HepG2 (cell line): Measurements from ENCODE around the gene HPCAL1. TPM values are rescaled to one million over a fixed set of nuclear protein-coding genes. Genes with fewer than 3 reads are reported as not detected.

Experiments used
- ARID2 ChIP-seq: sonication (generic); formaldehyde crosslinking; IDR thresholded peaks from 2 replicates; pipeline ENCODE4 v1.8.1; 2022; ENCODE audit warnings: mild to moderate bottlenecking, missing genetic modification reagents, borderline replicate concordance
- ARNTL ChIP-seq: sonication (generic); formaldehyde crosslinking; IDR thresholded peaks from 2 replicates; pipeline ENCODE4 v1.4.0; 2020; ENCODE audit warnings: mild to moderate bottlenecking, missing genetic modification reagents
- CBFB ChIP-seq: sonication (generic); formaldehyde crosslinking; IDR thresholded peaks from 2 replicates; pipeline ENCODE4 v1.4.0; 2020; ENCODE audit warnings: missing genetic modification reagents
- KMT2B ChIP-seq: IDR thresholded peaks from 2 replicates; pipeline ENCODE4 v1.6.1; 2016; ENCODE audit warnings: missing genetic modification reagents, missing compliant biosample characterization
- PITX1 ChIP-seq: sonication (generic); formaldehyde crosslinking; IDR thresholded peaks from 2 replicates; pipeline ENCODE4 v1.5.1; 2020; ENCODE audit warnings: mild to moderate bottlenecking, missing genetic modification reagents
- REST ChIP-seq, 2 experiments: IDR thresholded peaks; 2 replicates each; pipeline ENCODE4 v1.6.1; 2011 to 2012; ENCODE audit warnings: low read length in 2 of 2, borderline replicate concordance in 1 of 2, low read depth in 1 of 2, mild to moderate bottlenecking in 1 of 2, moderate library complexity in 1 of 2
- SATB2 ChIP-seq: sonication (generic); formaldehyde crosslinking; IDR thresholded peaks from 2 replicates; pipeline ENCODE4 v1.5.0; 2020; ENCODE audit warnings: missing genetic modification reagents
- SMARCE1 ChIP-seq: fragments of 450-650 bp; IDR thresholded peaks from 2 replicates; pipeline ENCODE4 v1.6.1; 2017; ENCODE audit warnings: borderline replicate concordance
- TSC22D2 ChIP-seq: sonication (generic); formaldehyde crosslinking; IDR thresholded peaks from 2 replicates; pipeline ENCODE4 v1.5.1; 2020; ENCODE audit warnings: missing genetic modification reagents, mild to moderate bottlenecking, borderline replicate concordance
- ZNF136 ChIP-seq: sonication (generic); formaldehyde crosslinking; IDR thresholded peaks from 2 replicates; pipeline ENCODE4 v1.8.1; 2022; ENCODE audit warnings: low read depth, mild to moderate bottlenecking, moderate library complexity, missing genetic modification reagents
- ZNF343 ChIP-seq: sonication (generic); formaldehyde crosslinking; IDR thresholded peaks from 2 replicates; pipeline ENCODE4 v1.4.0; 2020; ENCODE audit warnings: mild to moderate bottlenecking, missing genetic modification reagents
- ZNF546 ChIP-seq: sonication (generic); formaldehyde crosslinking; conservative IDR thresholded peaks from 2 replicates; pipeline ENCODE4 v1.8.1; 2023; ENCODE audit warnings: mild to moderate bottlenecking, missing genetic modification reagents
- polyA plus RNA-seq, 8 experiments: library from polyadenylated mRNA; depleted of rRNA in 3 of 8; stranded (reverse) in 7 of 8; unstranded in 1 of 8; fragments of >200 nt; fragmentation: Illumina TruSeq in 4 of 8; extraction: Trizol in 4 of 8; gene quantifications; 2 replicates each; pipeline versions ENCODE4 v1.2.1 to v1.2.3, GENCODE V29; 2011 to 2016; ENCODE audit warnings: low read depth in 4 of 8, missing spikeins in 1 of 8, mixed read lengths in 1 of 8; ENCODE audit not compliant: insufficient read depth in 1 of 8
- total RNA-seq, 5 experiments: library from RNA; depleted of rRNA; stranded (reverse); fragments of >200 nt; fragmentation: Illumina TruSeq; extraction: Trizol; gene quantifications; 2 replicates each; pipeline ENCODE4 v1.2.3, GENCODE V29; 2016; ENCODE audit warnings: low read depth in 1 of 5
- TF ChIP-seq, protein P1 (sequence below), 2 experiments: sonication (generic) in 1 of 2; formaldehyde crosslinking in 1 of 2; IDR thresholded peaks; 2 replicates each; pipeline versions ENCODE4 v1.4.0 to v1.6.1; 2016 to 2020; ENCODE audit warnings: borderline replicate concordance in 1 of 2, low read depth in 1 of 2, mild to moderate bottlenecking in 1 of 2, missing genetic modification reagents in 1 of 2
- TF ChIP-seq, protein P2 (sequence below): sonication (generic); formaldehyde crosslinking; IDR thresholded peaks from 2 replicates; pipeline ENCODE4 v1.4.0; 2020; ENCODE audit warnings: missing genetic modification reagents, borderline replicate concordance

Gene HPCAL1
- total and polyA plus RNA-seq, 2 of the 13 experiments (the other 11 are each of a cell fraction or from before 2014, with no cell fraction given), result 29.5 to 29.9 TPM

- TF ChIP-seq, protein P1, sequence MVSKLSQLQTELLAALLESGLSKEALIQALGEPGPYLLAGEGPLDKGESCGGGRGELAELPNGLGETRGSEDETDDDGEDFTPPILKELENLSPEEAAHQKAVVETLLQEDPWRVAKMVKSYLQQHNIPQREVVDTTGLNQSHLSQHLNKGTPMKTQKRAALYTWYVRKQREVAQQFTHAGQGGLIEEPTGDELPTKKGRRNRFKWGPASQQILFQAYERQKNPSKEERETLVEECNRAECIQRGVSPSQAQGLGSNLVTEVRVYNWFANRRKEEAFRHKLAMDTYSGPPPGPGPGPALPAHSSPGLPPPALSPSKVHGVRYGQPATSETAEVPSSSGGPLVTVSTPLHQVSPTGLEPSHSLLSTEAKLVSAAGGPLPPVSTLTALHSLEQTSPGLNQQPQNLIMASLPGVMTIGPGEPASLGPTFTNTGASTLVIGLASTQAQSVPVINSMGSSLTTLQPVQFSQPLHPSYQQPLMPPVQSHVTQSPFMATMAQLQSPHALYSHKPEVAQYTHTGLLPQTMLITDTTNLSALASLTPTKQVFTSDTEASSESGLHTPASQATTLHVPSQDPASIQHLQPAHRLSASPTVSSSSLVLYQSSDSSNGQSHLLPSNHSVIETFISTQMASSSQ (IDR thresholded peaks at IDR 0.05; ENCODE audit: low read depth), result no peak
- TF ChIP-seq, protein P1 (CRISPR knock-in tag; IDR thresholded peaks at IDR 0.05; ENCODE audit: borderline replicate concordance), result no peak
- no peak for TF ChIP-seq ARNTL
- TF ChIP-seq, protein P2, sequence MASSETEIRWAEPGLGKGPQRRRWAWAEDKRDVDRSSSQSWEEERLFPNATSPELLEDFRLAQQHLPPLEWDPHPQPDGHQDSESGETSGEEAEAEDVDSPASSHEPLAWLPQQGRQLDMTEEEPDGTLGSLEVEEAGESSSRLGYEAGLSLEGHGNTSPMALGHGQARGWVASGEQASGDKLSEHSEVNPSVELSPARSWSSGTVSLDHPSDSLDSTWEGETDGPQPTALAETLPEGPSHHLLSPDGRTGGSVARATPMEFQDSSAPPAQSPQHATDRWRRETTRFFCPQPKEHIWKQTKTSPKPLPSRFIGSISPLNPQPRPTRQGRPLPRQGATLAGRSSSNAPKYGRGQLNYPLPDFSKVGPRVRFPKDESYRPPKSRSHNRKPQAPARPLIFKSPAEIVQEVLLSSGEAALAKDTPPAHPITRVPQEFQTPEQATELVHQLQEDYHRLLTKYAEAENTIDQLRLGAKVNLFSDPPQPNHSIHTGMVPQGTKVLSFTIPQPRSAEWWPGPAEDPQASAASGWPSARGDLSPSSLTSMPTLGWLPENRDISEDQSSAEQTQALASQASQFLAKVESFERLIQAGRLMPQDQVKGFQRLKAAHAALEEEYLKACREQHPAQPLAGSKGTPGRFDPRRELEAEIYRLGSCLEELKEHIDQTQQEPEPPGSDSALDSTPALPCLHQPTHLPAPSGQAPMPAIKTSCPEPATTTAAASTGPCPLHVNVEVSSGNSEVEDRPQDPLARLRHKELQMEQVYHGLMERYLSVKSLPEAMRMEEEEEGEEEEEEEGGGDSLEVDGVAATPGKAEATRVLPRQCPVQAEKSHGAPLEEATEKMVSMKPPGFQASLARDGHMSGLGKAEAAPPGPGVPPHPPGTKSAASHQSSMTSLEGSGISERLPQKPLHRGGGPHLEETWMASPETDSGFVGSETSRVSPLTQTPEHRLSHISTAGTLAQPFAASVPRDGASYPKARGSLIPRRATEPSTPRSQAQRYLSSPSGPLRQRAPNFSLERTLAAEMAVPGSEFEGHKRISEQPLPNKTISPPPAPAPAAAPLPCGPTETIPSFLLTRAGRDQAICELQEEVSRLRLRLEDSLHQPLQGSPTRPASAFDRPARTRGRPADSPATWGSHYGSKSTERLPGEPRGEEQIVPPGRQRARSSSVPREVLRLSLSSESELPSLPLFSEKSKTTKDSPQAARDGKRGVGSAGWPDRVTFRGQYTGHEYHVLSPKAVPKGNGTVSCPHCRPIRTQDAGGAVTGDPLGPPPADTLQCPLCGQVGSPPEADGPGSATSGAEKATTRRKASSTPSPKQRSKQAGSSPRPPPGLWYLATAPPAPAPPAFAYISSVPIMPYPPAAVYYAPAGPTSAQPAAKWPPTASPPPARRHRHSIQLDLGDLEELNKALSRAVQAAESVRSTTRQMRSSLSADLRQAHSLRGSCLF (CRISPR knock-in tag), result no peak
- TF ChIP-seq SMARCE1, result no peak
- TF ChIP-seq ZNF136 (CRISPR knock-in tag), result peak; percentile 31; the same call in 1 of the 2 replicates
- no peak for TF ChIP-seq ZNF343 (CRISPR knock-in tag)
- no peak for TF ChIP-seq KMT2B (CRISPR knock-in tag)
- TF ChIP-seq SATB2 (CRISPR knock-in tag), result no peak
- no peak for TF ChIP-seq ZNF546 (CRISPR knock-in tag)
- TF ChIP-seq PITX1 (CRISPR knock-in tag), result peak; percentile 46; the same call in 1 of the 2 replicates
- no peak for TF ChIP-seq ARID2 (CRISPR knock-in tag)
- TF ChIP-seq REST (IDR thresholded peaks at IDR 0.05; ENCODE audit: borderline replicate concordance in 1 of 2, low read depth in 1 of 2, low read length in 2 of 2), result no peak
- no peak for TF ChIP-seq CBFB (CRISPR knock-in tag)
- no peak for TF ChIP-seq TSC22D2
These were observed 24.2 kb downstream of the HPCAL1 start (continued) for GRCh38 chr2:10326707-10327594.
